Measurements from ENCODE around the gene C1QC.

C1QC gene

GRCh38 chr1:22621761-22622160, 21.7 kb upstream of the C1QC start:
- Histone ChIP-seq H3K4me3 (ENCODE audit: low read length) (no peak overlapping the region), H3K9ac (ENCODE audit: low read length) (no peak overlapping the region), H3K36me3 (ENCODE audit: control insufficient read depth, low read depth, low read length) (no peaks in the 10 kb centered on the region), H3K9me3 (ENCODE audit: control insufficient read depth, low read depth, low read length) (no peaks in the 10 kb centered on the region), H3K4me1 (ENCODE audit: control insufficient read depth, low read depth, low read length) (peaks cover 8% of the 10 kb centered on the region), H3K27me3 (ENCODE audit: control insufficient read depth, insufficient read depth, low read length) (no peaks in the 10 kb centered on the region), H3K27ac (ENCODE audit: low read length) (no peak overlapping the region)

DNA sequence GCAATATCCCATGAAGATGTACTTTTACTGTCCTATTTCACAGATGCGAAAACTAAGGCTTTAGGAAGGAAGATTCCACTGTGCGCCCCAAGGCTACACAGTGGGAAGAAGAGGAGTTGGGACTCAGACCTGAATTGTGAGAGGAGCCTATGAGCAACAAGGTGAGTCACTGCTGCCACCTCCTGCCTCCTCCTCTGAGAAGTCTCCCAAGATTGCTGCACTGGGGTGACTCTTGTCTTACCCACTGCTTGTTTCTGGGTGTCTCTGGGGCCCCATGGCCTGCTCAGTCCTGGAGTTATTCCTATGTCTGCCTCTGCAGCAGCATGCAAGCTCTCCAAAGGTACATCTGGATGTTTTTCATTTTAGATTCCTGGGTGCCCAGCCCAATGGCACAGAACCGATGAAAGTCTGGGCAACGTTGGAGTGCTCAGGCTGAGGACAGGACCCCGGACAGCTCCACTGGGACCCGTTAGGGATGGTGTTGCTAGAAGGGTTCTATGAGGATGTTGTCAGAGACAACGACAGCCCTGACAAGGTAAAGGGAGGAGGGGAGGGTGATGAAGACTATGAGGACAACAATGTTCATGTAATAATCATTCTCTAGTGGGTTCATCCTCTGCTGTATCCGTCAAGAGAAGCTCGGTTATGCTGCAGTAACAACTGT, 18.0 kb upstream of the C1QC start:
- Histone ChIP-seq H3K27ac (ENCODE audit: low read length) (no peak overlapping the region), H3K4me1 (ENCODE audit: control insufficient read depth, low read depth, low read length) (peaks cover 24% of the 10 kb centered on the region), H3K9me3 (ENCODE audit: control insufficient read depth, low read depth, low read length) (no peaks in the 10 kb centered on the region), H3K36me3 (ENCODE audit: control insufficient read depth, low read depth, low read length) (no peaks in the 10 kb centered on the region), H3K9ac (ENCODE audit: low read length) (no peak overlapping the region), H3K27me3 (ENCODE audit: control insufficient read depth, insufficient read depth, low read length) (no peaks in the 10 kb centered on the region), H3K4me3 (ENCODE audit: low read length) (no peak overlapping the region)

- H3K27ac ChIP-seq (ENCODE audit: low read length): no peak overlapping the region
- peak overlapping the region; percentile 26 for H3K4me3 ChIP-seq (ENCODE audit: low read length)
- H3K4me1 ChIP-seq (ENCODE audit: control insufficient read depth, low read depth, low read length): peaks cover 27% of the 10 kb centered on the region
- no peaks in the 10 kb centered on the region for H3K9me3 ChIP-seq (ENCODE audit: control insufficient read depth, low read depth, low read length)
- no peak overlapping the region for H3K9ac ChIP-seq (ENCODE audit: low read length)
- H3K36me3 ChIP-seq (ENCODE audit: control insufficient read depth, low read depth, low read length): no peaks in the 10 kb centered on the region
- H3K27me3 ChIP-seq (ENCODE audit: control insufficient read depth, insufficient read depth, low read length): no peaks in the 10 kb centered on the region
Observed at GRCh38 chr1:22626237-22627157, 16.9 kb upstream of the C1QC start.

GRCh38 chr1:22627331-22627730, 16.1 kb upstream of the C1QC start:
- Histone ChIP-seq H3K4me3 (ENCODE audit: low read length) (no peak overlapping the region), H3K4me1 (ENCODE audit: control insufficient read depth, low read depth, low read length) (peaks cover 31% of the 10 kb centered on the region), H3K36me3 (ENCODE audit: control insufficient read depth, low read depth, low read length) (no peaks in the 10 kb centered on the region), H3K27ac (ENCODE audit: low read length) (no peak overlapping the region), H3K9me3 (ENCODE audit: control insufficient read depth, low read depth, low read length) (no peaks in the 10 kb centered on the region), H3K27me3 (ENCODE audit: control insufficient read depth, insufficient read depth, low read length) (no peaks in the 10 kb centered on the region), H3K9ac (ENCODE audit: low read length) (no peak overlapping the region)

DNA sequence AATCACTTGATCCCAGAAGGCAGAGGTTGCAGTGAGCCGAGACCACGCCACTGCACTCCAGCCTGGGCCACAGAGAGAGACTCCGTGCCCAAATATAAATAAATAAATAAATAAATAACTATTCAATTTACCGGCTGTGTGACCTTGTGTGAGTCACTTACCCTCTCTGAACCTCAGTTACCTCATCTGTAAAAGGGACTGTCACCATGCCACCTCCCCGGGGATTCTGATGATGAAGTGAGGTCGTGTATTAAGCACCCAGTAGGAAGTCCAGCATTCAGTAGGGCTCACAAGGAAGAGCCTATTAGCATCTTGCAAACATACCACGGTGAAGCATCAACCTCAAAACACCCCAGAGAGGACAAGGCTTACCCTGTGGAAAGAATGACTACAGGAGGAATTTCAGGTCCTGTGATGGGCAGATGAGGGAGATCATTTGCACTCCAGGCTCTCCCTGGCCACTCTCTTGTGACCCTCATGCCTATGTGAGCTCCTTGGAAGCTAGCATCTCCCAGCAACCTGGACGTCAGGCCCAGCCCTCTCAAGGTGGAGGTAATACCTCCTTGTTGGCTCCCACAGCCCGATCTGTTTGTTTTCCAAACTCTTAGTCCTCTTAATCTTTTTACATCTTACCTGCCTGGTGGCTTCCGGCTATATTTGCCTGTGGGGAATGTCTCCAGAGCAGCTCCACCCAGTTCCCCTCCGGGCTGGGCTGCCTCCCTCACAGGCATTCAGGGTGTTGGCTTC, 14.6 kb upstream of the C1QC start:
- H3K27me3 ChIP-seq (ENCODE audit: control insufficient read depth, insufficient read depth, low read length): no peaks in the 10 kb centered on the region
- H3K27ac ChIP-seq (ENCODE audit: low read length): no peak overlapping the region
- H3K9ac ChIP-seq (ENCODE audit: low read length): no peak overlapping the region
- no peaks in the 10 kb centered on the region for H3K9me3 ChIP-seq (ENCODE audit: control insufficient read depth, low read depth, low read length)
- peaks cover 31% of the 10 kb centered on the region for H3K4me1 ChIP-seq (ENCODE audit: control insufficient read depth, low read depth, low read length)
- H3K4me3 ChIP-seq (ENCODE audit: low read length): no peak overlapping the region
- no peaks in the 10 kb centered on the region for H3K36me3 ChIP-seq (ENCODE audit: control insufficient read depth, low read depth, low read length)

GRCh38 chr1:22629886-22630285, 13.5 kb upstream of the C1QC start:
- Histone ChIP-seq H3K36me3 (ENCODE audit: control insufficient read depth, low read depth, low read length) (no peaks in the 10 kb centered on the region), H3K27me3 (ENCODE audit: control insufficient read depth, insufficient read depth, low read length) (no peaks in the 10 kb centered on the region), H3K9ac (ENCODE audit: low read length) (no peak overlapping the region), H3K9me3 (ENCODE audit: control insufficient read depth, low read depth, low read length) (no peaks in the 10 kb centered on the region), H3K4me1 (ENCODE audit: control insufficient read depth, low read depth, low read length) (peaks cover 31% of the 10 kb centered on the region), H3K27ac (ENCODE audit: low read length) (no peak overlapping the region), H3K4me3 (ENCODE audit: low read length) (no peak overlapping the region)

DNA sequence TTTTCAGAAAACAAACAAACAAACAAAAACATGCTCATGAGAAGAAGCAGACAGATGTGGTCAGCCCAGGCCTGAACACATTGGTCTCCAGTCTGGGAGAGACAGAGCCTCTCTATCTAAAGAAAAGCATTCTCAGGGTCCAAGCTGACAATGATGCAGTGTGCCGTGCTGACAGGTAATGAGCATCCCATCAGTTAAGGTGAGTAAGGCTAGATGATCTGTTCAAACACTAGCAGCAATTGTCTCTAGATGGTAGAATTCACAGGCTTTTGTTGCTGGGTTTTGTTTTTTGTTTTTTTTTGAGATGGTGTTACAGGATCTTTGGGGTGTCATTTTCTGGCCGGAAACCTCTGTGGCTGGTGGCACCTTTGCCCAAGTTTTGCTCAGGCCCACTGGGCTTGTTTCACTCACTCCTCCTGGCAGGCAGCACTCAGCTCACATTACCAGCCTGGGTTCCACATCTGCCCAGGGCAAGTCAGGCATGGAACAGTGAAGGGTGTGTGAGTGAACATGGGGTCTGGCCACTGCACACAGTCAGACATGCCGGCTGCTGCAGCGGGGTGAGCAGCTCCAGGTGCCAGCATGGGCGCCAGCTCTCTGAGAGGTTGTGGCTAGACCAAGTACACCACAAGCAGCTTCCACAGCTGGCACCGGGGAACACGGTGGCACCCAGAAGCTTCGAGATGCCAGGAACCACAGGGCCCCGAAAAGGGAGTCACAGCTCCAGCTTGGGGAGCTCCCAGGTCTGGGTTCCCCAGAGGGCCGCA, 9.6 kb upstream of the C1QC start:
- no peaks in the 10 kb centered on the region for H3K36me3 ChIP-seq (ENCODE audit: control insufficient read depth, low read depth, low read length)
- H3K9ac ChIP-seq (ENCODE audit: low read length): no peak overlapping the region
- H3K27ac ChIP-seq (ENCODE audit: low read length): no peak overlapping the region
- H3K9me3 ChIP-seq (ENCODE audit: control insufficient read depth, low read depth, low read length): no peaks in the 10 kb centered on the region
- no peaks in the 10 kb centered on the region for H3K27me3 ChIP-seq (ENCODE audit: control insufficient read depth, insufficient read depth, low read length)
- H3K4me3 ChIP-seq (ENCODE audit: low read length): no peak overlapping the region
- H3K4me1 ChIP-seq (ENCODE audit: control insufficient read depth, low read depth, low read length): peaks cover 22% of the 10 kb centered on the region

DNA sequence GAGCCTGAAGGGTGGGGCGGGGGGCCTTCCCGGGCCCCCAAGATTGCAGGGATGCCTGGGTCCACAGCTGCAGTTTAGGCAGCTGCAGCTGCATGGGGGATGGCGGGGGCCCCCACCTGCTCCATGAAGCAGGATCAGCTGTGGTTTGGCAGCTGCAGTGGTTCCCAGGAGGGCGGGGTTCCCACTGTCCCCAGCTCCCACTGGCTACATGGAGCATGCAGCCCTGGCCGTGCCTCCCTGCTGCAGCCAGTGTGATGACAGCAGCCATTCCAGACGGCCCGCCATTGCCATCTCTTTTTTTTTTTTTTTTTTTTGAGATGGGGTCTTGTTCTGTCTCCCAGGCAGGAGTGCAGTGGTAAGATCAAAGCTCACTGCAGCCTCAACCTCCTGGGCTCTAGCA, 8.0 kb upstream of the C1QC start:
- H3K4me3 ChIP-seq (ENCODE audit: low read length): no peak overlapping the region
- no peak overlapping the region for H3K27ac ChIP-seq (ENCODE audit: low read length)
- no peaks in the 10 kb centered on the region for H3K36me3 ChIP-seq (ENCODE audit: control insufficient read depth, low read depth, low read length)
- no peaks in the 10 kb centered on the region for H3K9me3 ChIP-seq (ENCODE audit: control insufficient read depth, low read depth, low read length)
- H3K4me1 ChIP-seq (ENCODE audit: control insufficient read depth, low read depth, low read length): peaks cover 6% of the 10 kb centered on the region
- no peaks in the 10 kb centered on the region for H3K27me3 ChIP-seq (ENCODE audit: control insufficient read depth, insufficient read depth, low read length)
- no peak overlapping the region for H3K9ac ChIP-seq (ENCODE audit: low read length)

DNA sequence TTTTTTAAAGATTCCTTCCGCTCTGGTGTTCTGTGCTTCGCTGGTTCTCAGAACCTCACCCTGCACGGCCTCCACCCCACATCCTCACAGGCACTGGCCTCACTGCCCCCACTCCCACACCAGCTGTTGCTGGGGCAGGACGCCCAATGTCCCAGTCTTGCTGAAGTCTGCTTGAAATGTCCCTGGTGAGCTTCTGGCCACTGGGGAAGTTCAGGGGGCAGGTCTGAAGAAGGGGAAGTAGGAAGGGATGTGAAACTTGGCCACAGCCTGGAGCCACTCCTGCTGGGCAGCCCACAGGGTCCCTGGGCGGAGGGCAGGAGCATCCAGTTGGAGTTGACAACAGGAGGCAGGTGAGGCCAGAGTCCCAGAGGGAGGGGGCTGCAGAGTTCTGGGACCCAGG, 7.1 kb upstream of the C1QC start, which contains the start of gene C1QA:
TSS of gene C1QA (plus strand) at position 276 of the 400 bp plus-strand sequence. CDS start 989 bp downstream, outside the sequence.
- no peak within 1 kb of the TSS for H3K4me3 ChIP-seq (ENCODE audit: low read length)
- H3K9me3 ChIP-seq (ENCODE audit: control insufficient read depth, low read depth, low read length): no peaks in the 10 kb centered on the region
- no peaks in the 10 kb centered on the region for H3K27me3 ChIP-seq (ENCODE audit: control insufficient read depth, insufficient read depth, low read length)
- H3K9ac ChIP-seq (ENCODE audit: low read length): no peak within 1 kb of the TSS
- no peaks in the 10 kb centered on the region for H3K36me3 ChIP-seq (ENCODE audit: control insufficient read depth, low read depth, low read length)
- H3K4me1 ChIP-seq (ENCODE audit: control insufficient read depth, low read depth, low read length): peaks cover 4% of the 10 kb centered on the region
- H3K27ac ChIP-seq (ENCODE audit: low read length): no peak within 1 kb of the TSS

GRCh38 chr1:22636927-22637326, 6.5 kb upstream of the C1QC start:
- Histone ChIP-seq H3K4me3 (ENCODE audit: low read length) (no peak overlapping the region), H3K27ac (ENCODE audit: low read length) (no peak overlapping the region), H3K9me3 (ENCODE audit: control insufficient read depth, low read depth, low read length) (no peaks in the 10 kb centered on the region), H3K4me1 (ENCODE audit: control insufficient read depth, low read depth, low read length) (no peaks in the 10 kb centered on the region), H3K9ac (ENCODE audit: low read length) (no peak overlapping the region), H3K27me3 (ENCODE audit: control insufficient read depth, insufficient read depth, low read length) (no peaks in the 10 kb centered on the region), H3K36me3 (ENCODE audit: control insufficient read depth, low read depth, low read length) (no peaks in the 10 kb centered on the region)

Data from iPS-18a (cell line).